Measurements from ENCODE around the gene EEIG2.

- TF ChIP-seq CTCF (IDR thresholded peaks at IDR 0.05; ENCODE audit: insufficient read depth, low read depth, low read length), result no peak
- no peak for TF ChIP-seq EZH2 (IDR thresholded peaks at IDR 0.05; ENCODE audit: insufficient read depth, low read length)
These were observed 48.1 kb upstream of the EEIG2 start for GRCh38 chr1:108511764-108512163.
